Suppressor macrophage treated with lipopolysaccharide for 4 hours (primary cell): ENCODE results near the gene AHNAK.
"Not testable (repeated sequence)": the region's sequence is repeated elsewhere in the genome, so short reads cannot be mapped to it uniquely, and the experiment has no call there.

Source experiments
- DNase-seq: peaks from one replicate; pipeline ENCODE4 v3.0.0-alpha.2; 2020

Gene AHNAK

GRCh38 chr11:62573006-62573591 lies 26.5 kb upstream of the AHNAK start:
- DNase-seq = peak; percentile 27

GRCh38 chr11:62572431-62572830 lies 25.8 kb upstream of the AHNAK start:
- no peak for DNase-seq

GRCh38 chr11:62571493-62571892 lies 24.9 kb upstream of the AHNAK start:
- not testable (repeated sequence) for DNase-seq

- not testable (repeated sequence) for DNase-seq
These were observed 24.3 kb upstream of the AHNAK start for GRCh38 chr11:62570903-62571302.

GRCh38 chr11:62569611-62570010 lies 23.0 kb upstream of the AHNAK start:
- no peak for DNase-seq

DNA sequence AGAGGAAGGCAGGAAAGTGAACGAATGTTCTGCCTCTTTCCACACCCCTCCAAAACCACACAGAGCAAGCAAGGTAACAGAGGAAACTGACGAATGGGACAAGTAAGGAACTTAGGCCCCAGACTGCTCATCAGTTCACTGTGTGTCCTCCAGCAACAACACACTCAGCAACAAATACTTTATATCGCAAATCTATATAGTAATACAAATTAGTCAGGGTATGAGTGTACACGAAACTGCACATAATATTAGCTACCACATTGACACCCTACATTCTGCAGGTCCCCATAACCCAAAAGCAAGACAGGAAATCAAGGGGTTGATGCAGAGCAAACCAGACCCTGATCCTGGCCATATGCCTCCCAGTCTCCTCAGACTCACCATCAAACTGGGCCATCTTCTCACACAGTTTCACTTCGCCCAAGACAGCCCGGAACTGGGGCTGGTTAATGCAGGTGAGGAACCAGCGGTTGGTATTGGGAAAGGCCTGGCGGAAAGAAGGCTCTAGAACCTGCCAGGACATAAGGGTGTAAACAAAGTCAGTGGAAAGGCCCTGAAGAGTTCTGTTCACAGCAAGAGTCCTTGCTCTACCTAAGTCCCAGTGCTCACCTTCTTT lies 20.5 kb upstream of the AHNAK start:
- no peak for DNase-seq

GRCh38 chr11:62566247-62566646 lies 19.6 kb upstream of the AHNAK start:
- DNase-seq = no peak

DNA sequence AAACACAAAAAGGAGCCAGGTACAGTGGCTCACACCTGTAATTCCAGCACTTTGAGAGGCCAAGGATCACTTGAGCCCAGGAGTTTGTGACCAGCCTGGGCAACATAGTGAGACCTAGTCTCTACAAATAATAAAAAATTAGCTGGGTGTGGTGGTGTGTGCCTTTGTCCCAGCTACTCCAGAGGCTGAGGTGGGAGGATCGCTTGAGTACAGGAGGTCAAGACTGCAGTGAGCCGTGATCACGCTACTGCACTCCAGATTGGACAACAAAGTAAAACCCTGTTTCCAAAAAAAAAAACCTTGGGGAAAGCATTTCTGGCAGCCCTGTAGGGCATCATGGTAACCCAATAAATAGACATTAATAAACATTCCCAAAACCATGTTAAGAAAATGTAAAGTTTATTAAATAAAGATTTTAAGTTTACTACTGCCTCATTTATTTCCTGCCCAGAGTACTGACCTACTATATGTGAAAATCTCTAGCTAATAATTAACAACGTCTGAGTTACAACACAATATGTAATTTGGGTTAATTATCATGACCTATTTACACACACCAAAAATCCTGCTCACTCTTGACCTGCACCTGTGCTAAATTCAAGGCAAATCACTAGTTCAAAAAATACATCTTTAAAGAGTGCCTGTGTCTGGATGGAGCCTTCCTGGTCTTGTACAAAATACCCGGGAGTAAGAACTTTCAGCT lies 18.6 kb upstream of the AHNAK start:
- no peak for DNase-seq

DNA sequence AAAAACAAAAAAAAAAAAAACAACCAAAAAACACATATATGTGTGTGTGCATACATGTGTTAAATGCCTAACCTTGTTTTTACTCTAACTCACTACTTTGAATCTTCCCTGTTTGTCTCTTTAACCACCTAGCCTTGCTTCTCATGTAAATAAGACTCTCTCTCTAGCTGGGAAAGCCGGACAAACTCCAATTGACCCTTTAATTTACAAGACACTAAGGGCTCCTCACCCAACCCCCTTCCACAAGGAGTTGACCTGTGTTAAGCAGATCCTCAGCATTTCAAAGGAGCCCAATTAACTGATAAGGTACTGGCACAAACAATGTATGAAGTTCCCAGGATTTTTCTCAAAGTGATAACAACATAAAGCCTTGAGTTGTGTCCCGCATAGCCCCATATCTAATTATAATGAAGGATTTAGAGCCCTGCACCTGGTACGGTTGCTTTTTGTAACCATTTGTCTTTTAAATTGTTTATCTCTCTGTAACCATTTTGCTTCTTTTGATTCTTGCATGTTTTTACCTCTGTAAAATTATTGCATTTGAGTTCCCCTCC lies 15.1 kb upstream of the AHNAK start:
- not testable (repeated sequence) for DNase-seq

GRCh38 chr11:62560566-62561103 lies 14.0 kb upstream of the AHNAK start:
- peak; percentile 91 for DNase-seq

DNA sequence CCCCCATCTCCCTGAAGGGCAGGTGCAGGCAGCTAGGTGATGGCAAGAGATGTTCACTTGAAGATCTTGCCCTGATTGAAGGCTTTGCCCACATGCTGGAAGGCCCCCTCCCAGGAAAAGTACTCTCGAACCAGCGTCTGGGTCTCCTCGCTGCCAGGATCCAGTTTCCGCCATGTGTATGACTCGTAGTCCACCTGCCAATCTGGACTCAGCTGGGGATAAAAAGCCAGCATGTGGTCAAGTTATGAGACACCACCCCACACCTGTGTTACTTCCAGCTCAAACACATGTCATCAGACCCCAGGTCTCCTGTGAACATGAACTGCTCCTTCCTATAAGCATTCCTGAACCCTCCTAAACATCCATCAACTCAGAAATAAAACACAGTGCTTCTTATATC lies 13.0 kb upstream of the AHNAK start:
- DNase-seq = not testable (repeated sequence)

DNA sequence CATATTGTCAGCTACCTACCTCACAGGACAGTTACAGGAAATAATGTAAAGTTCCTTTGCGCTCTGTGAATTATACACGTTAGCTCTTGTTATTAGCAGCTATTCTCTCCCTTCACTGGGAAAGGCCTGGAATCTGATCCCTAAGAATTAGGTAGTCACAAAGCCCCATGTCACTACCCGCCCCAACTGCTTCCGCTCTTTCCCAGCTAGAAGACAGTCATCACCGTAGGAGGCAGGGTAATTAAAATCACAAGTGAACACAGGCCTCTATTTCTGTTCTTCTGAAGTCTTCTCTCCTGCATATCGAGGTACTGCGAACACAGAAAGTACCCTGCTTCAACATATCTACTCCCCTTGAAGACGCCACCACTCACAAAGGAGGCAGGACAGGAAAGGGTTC lies 12.6 kb upstream of the AHNAK start:
- no peak for DNase-seq

- DNase-seq = no peak
These were observed 12.1 kb upstream of the AHNAK start for GRCh38 chr11:62558669-62559068.

DNA sequence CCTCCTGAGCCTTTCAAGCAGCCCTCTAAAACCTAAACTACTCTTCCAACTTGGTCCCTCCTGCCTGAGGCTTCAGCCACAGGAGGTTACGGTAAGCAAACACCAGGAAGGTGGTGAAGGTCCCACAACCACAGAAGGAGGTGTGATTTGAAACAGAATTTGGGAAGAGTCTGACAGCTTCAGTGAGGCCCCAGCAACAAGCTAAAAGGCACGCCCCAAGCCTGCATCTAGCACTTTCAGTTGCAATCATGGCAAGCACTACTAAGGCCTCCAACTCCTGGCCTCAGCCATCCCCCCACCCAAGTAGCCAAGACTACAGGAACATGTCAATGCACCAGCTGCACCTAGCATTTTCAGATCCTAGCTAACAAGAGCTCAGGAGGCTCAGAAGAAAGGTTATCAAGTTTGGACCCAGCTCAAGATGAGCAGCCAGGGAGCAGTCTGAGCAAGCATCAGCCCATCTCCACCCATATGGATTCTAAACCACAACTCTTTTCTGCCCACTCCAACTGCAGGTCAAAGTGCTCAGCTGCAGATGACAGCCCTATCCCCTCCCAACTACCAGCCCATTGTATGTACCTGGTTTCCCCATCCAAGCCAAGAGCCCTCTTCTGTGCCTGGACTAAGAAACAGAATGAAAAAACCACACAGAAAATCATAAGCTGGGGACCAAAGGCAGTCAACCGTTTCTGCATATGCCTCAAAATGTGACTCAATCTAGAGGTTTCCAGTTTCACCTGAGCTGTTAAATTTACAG lies 10.4 kb upstream of the AHNAK start:
- DNase-seq = no peak

DNA sequence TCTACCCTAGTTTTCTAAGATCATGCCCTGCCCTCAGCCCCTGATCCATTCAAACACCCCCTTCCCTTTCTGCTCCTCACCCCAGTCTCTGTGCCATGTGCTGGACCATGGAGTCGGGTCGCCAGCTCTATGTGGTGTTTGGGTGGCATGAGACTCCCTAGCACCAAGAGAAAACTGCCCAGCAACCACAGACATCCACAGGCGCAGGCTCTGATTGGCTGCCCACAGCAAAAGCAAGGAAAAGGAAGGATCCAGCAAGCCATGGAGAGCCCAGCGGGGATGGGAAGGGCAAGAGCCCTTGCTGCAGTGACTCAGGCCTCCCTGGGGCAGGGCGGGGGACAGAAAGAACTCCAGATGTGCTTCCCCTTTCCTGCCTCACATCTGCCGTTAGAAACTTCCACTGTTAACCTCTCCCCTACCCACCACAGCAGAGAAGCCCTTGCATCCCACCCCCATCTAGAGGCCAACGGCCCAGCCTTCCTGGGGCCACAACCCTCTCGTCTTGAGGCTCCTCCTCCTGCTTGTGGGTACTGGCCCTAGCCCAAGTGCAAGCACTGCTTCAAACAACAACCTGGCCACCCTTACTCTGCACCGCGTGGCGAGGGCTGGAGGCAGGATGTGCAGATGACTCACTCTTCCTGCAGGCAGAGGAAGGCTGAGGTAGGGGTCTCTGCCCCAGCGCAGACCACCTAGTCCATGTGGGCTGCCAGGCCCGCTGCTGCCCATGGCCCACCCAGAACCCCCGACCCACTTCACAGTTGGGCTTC lies 9.7 kb upstream of the AHNAK start:
- peak; percentile 93 for DNase-seq

DNA sequence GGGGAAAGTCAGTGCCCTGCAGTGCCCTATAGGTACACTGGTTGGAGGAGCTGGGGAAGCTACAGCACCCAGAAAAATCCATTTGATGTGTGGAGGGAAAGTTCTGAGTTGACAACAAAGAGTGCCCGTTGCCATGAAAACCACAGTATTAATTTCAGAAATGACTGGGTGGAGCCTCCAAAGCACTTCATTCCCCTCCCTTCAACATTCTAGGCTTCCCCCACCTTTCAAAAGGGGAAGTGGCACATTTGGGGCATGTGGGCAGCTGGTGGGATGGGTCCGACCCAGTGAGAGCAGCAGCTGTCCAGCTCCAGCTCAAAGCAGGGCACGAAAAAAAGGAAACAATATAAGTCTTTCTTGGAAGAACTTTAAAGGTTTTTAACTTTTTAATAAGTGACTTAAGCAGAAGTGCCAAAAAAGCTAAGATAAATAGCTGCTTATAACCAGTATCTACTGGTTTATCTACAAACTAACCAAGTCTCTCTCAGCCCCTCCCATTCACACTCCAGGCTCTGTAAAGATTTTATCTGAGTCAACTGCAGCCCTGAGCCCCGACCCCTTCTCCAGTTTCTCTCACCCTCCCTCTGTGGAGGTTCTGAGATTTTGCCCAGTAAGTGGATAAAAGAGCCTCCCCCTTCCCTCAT lies 9.0 kb upstream of the AHNAK start:
- peak; percentile 91 for DNase-seq

DNA sequence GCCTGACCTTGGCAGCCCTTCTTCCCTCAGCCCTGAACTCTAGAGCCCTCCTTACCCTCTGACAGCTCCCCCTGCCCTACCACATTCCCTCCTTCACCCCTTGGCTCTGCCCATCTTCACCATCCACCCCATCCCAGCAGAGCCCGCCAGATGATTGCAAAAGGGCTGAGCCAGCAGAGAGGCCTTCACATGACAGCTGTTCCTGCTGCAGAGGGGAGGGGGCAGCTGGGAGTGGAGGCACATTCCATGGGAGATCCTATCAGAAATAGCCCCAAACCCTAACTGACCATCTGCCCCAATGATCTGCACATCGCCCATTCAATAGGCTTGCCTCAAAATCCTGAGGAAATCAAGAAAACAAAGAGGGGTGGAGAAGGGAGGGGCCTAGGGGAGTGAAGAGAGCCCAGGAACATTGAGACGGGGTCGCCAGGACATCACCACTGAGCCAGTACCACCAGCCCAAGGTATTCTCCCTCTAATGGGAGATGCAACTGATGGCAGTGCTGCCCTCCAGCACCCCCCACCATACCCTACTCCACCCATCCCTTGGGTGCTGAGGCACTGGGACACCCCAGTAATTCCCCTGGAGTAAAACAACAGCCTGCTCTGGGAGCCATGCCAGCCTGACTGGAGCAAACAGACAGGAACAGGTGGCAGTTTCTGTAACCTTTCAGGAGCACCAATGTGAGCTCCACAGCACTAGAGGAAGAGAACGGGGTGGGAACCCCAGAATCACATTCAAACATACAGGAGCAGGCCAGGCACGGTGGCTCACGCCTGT lies 8.0 kb upstream of the AHNAK start:
- DNase-seq = no peak

- peak; percentile 86 for DNase-seq
These were observed 7.3 kb upstream of the AHNAK start for GRCh38 chr11:62553839-62554361.

GRCh38 chr11:62553080-62553838 lies 6.7 kb upstream of the AHNAK start:
- peak; percentile 88 for DNase-seq
